A673 (cell line): Measurements from ENCODE around the gene TCP11L2.

Experiments used
- CTCF ChIP-seq: fragments of 300-800, 200-600 bp; sonication (generic); conservative IDR thresholded peaks from 2 replicates; pipeline ENCODE4 v1.5.1; 2017; ENCODE audit warnings: low read depth, mild to moderate bottlenecking, antibody characterized with exemption, low read length, moderate library complexity, mixed read lengths
- EZH2 ChIP-seq: fragments of 200-600 bp; sonication (generic); IDR thresholded peaks from 2 replicates; pipeline ENCODE4 v1.6.1; 2017; ENCODE audit warnings: borderline replicate concordance, low read depth, mild to moderate bottlenecking, mixed read lengths, antibody characterized with exemption, low read length; ENCODE audit not compliant: poor library complexity, severe bottlenecking

GRCh38 chr12:106296179-106296877 is 6.2 kb upstream of the TCP11L2 start:
- TF ChIP-seq CTCF (no peak), EZH2 (no peak)
